ENCODE data around the gene CRYBA4.

GRCh38 chr22:26586556-26587325 lies 35.0 kb upstream of the CRYBA4 start:
- TF ChIP-seq RAD21 (IDR thresholded peaks at IDR 0.05; ENCODE audit: low read length) (no peak), MAX (IDR thresholded peaks at IDR 0.05; ENCODE audit: low read depth) (no peak), TAF1 (IDR thresholded peaks at IDR 0.05; ENCODE audit: borderline replicate concordance, low read depth, low read length) (no peak), USF2 (IDR thresholded peaks at IDR 0.05; ENCODE audit: borderline replicate concordance, low read depth, low read length) (no peak), MEF2A (IDR thresholded peaks at IDR 0.05; ENCODE audit: borderline replicate concordance, low read depth) (no peak), RFX5 (IDR thresholded peaks at IDR 0.05; ENCODE audit: low read length) (no peak), SMC3 (IDR thresholded peaks at IDR 0.05; ENCODE audit: low read depth, low read length) (no peak), TEAD4 (IDR thresholded peaks at IDR 0.05; ENCODE audit: borderline replicate concordance, insufficient read depth) (no peak), MXI1 (IDR thresholded peaks at IDR 0.05; ENCODE audit: low read depth, low read length) (no peak), NRF1 (IDR thresholded peaks at IDR 0.05; ENCODE audit: low read depth, low read length) (no peak)
- TF ChIP-seq, protein P1, sequence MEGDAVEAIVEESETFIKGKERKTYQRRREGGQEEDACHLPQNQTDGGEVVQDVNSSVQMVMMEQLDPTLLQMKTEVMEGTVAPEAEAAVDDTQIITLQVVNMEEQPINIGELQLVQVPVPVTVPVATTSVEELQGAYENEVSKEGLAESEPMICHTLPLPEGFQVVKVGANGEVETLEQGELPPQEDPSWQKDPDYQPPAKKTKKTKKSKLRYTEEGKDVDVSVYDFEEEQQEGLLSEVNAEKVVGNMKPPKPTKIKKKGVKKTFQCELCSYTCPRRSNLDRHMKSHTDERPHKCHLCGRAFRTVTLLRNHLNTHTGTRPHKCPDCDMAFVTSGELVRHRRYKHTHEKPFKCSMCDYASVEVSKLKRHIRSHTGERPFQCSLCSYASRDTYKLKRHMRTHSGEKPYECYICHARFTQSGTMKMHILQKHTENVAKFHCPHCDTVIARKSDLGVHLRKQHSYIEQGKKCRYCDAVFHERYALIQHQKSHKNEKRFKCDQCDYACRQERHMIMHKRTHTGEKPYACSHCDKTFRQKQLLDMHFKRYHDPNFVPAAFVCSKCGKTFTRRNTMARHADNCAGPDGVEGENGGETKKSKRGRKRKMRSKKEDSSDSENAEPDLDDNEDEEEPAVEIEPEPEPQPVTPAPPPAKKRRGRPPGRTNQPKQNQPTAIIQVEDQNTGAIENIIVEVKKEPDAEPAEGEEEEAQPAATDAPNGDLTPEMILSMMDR (IDR thresholded peaks at IDR 0.05) = no peak
